GM19324 (cell line): ENCODE data around the gene NXPH4.

ENCODE experiments used
- ATAC-seq: cut with Tn5 transposase; IDR thresholded peaks from one replicate; pipeline ENCODE4 v1.9.1; 2021; ENCODE audit warnings: mild to moderate bottlenecking, moderate library complexity; ENCODE audit not compliant: unreplicated experiment, low FRiP score

NXPH4 gene

DNA sequence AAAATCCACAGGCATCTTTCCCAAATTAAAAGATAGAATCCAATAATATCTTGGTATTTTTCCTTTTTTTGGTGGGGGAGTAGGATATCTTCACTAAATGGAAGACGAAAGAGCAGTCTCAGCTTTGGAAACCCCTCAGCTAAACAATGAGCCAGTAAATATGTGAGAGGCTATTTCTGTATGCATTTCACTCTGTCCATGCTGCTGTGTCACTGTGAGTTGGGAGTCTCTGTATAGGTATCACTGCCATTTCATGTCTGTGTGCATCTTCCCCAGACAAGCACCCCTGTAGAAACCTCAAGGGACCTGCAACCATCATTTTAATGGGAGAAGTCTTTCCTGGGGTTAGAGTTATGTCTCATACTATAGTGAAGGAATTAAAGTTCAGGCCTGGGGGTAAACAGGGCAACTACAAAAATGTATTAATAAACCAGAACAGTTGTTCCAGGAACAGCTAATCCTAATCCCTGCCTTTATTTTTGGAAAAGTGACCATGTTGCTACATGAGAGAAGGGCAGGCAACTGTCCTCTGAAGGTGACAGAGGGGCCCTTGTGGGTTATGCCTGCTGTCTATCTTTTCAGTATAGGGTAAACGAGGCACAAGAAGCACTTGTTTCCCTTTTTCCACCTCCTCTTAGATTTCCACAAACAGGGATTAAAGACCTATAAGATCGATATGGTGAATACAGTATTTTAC, 45.7 kb downstream of the NXPH4 start:
- ATAC-seq, result no peak

DNA sequence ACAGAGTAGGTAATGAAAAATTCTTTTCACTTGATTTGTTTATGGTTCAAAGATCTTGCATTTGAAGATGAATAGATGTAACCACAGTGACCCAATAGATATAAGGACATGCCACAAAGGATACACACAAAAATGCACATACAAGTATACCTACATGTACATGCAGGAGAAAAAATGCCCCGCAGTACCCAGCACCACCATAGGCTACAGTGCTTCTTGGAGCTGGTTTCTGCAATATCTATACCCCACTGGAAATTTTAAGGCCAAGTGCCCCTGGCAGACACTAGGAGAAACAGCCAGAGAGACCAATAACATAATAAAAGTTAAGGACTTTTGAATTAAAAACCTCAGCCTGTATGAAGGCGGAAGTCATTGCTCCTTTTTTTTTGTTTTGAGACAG, 46.5 kb downstream of the NXPH4 start:
- ATAC-seq, result no peak

DNA sequence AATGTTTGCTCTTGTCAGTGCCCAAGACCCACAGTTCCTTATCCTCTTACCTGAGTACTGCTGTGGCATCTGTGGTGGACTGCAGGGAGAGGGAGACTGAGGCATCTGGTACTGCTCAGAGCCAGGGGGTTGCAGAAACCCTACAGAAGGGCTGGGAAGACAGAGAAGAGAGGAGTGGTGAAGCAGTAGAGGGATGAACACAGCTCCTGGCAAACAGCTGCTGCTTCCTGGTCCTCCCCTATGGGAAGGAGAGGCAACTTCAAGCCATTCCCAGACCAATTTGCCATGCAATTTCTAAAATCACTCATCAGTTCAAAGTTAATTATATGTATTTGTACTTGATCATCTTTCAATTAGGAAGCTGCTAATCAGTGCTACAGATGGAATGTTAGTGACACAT, 50.1 kb downstream of the NXPH4 start:
- ATAC-seq, result no peak

DNA sequence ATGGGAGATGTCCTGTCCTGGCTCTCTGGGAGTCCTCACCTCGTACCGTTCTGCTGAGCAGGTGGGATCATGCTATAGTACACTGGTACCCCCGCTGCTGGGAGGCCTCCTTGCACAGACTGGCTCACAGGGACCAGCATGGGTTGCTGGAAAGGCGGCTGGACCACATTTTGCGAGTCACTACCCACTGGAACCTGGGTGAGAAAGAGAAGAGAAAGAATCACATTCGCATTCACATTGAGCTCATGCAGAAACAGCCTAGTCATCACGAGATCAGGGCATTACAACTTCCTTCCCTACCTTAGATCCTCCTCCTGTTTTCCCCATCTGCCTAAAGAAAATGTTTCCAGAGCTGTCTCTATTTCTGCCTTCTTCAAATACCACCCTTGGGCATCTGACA, 51.7 kb downstream of the NXPH4 start:
- no peak for ATAC-seq

DNA sequence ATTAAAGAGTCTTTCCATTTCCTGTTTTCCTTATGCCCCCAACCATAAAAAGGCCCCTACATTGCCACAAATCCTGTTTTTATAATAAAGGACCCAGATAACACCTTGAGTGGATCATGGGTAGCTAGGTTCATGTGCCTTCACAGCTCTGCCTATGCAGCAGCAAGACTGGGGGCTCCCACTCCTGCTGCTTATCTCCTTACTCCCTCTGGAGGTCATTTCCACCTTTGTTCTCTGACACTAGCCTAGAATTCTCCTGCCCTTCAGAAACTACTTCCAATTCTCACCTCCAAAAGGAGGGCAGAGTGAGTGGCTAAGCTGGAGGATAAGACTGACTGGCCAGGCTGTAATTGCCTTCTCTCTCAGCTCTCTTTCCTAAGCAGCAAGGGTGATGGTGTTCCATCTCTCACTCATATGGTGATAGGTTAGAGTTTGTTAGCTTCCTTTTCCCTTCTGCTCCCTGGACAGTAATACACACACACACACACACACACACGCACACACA, 54.4 kb downstream of the NXPH4 start:
- ATAC-seq, result no peak

DNA sequence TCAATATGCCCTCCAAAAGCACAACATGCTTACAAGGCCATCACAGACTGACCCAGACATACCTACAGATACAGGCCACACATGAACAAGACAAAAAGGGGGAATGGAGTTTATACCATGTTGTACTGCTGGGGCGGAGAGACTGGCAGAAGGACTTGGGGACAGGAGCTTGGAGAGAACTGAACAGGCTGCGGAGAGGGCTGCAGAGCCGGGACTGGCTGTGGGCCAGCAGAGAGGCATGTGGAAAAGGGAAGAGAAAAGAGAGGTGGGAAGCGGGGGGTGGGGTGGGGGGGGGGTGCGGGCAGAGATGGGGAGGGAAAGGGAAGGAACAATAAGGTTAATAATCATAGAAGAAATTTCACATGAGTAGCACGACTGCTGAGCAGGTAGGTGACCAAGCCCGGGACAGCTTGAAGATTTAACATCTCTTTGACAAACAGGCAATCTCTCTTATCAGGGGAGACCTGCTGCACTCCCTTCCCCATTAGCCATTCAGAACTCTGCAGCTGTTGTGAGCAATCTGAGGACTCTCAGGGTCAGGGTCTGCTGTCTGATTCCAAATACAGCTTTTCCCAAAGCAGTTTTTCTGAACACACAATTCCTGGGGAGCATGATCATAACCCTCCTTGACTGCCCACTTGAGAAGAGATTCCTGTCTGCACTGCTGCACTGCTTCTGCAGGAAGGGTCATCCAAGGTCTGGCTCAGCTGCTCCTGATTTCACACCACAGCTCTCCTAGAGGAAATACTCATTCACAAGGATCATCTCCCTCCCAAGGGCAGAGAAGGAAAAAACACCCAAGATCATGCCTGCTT, 56.0 kb downstream of the NXPH4 start:
- no peak for ATAC-seq

DNA sequence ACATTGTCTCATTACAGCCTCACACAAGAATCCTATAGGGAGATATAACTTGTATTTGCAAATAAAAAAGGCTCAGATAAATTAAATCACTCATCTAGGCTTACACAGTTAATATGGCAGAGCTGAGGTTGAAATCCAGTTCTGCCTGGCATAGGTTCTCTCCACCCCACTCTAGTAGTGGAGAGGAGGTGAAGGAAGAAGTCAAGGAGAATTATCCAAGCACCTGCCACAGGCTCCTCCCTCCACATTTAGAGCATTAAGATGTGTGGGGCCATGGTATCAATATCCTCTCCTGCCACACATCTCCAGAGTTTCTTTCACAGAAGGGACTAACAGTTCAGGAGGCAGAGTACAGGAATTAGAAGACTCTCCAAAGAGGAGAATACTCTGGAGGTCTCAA, 56.9 kb downstream of the NXPH4 start:
- ATAC-seq, result no peak
